T47D (cell line): ENCODE data around the gene SYNGR3.

Experiments
- DNase-seq, 2 experiments: peaks; one replicate each; pipeline versions ENCODE4 v3.0.0 to v3.0.0-alpha.2; 2011 to 2012; ENCODE audit warnings: low read depth in 1 of 2, low spot score in 1 of 2
- JUND ChIP-seq: IDR thresholded peaks from 2 replicates; pipeline ENCODE4 v1.6.1; 2012; ENCODE audit warnings: low read depth
- in situ Hi-C: cut with HindIII; loops from 2 replicates; pipeline ENCODE4 v1.10.0; 2016; ENCODE audit warnings: low sequenced_read_pairs, low pct_unique_long_range_greater_than_20kb

Gene SYNGR3

DNA sequence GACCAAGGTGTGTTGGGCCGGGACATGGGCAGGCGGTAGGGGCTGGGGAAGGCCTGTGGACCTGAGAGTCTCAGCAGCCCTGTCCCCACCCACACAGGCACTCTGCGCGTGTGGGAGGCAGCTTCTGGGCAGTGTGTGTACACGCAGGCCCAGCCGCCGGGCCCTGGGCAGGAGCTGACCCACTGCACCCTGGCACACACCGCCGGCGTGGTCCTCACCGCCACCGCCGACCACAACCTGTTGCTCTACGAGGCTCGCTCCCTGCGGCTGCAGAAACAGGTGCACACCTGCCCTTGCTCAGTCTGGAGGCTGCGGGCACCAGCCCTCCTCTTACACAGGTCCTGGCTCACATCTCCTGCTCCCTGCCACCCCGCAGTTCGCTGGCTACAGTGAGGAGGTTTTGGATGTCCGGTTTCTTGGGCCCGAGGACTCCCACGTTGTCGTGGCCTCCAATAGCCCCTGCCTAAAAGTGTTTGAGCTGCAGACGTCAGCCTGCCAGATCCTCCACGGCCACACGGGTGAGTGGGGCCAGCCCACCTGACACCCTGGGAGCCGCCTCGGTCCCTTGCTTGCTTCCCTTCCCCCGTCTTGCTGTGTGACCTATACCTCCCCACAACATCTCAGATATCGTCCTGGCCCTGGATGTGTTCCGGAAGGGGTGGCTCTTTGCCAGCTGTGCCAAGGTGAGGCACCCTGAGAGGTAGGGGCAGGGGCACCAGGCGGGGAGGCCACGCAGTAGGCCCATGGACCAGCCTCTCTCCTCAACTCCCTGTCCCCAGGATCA is 14.1 kb upstream of the SYNGR3 start:
- no peak for DNase-seq
- no peak for TF ChIP-seq JUND
- in situ Hi-C loops: no loop called here

DNA sequence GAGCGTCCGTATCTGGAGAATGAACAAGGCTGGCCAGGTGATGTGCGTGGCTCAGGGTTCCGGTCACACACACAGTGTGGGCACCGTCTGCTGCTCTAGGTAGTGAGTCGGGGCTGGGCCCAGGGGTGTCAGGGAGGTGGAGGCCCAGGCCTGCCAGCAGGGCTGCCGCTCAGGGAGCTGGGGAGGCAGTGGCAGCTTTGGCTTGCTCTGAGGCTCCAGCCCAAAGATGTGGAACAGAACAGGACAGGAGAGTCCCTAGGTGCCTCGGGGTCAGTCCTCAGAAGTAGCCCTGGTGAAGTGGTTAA is 13.6 kb upstream of the SYNGR3 start:
- in situ Hi-C loops: no loop called here
- no peak for TF ChIP-seq JUND
- DNase-seq: no peak

GRCh38 chr16:1976951-1977874 is 12.6 kb upstream of the SYNGR3 start:
- in situ Hi-C loops: no loop called here
- no peak for TF ChIP-seq JUND
- no peak for DNase-seq

- TF ChIP-seq JUND: no peak
- in situ Hi-C loops: no loop called here
- DNase-seq: no peak
These were observed 11.9 kb upstream of the SYNGR3 start for GRCh38 chr16:1977875-1978268.

DNA sequence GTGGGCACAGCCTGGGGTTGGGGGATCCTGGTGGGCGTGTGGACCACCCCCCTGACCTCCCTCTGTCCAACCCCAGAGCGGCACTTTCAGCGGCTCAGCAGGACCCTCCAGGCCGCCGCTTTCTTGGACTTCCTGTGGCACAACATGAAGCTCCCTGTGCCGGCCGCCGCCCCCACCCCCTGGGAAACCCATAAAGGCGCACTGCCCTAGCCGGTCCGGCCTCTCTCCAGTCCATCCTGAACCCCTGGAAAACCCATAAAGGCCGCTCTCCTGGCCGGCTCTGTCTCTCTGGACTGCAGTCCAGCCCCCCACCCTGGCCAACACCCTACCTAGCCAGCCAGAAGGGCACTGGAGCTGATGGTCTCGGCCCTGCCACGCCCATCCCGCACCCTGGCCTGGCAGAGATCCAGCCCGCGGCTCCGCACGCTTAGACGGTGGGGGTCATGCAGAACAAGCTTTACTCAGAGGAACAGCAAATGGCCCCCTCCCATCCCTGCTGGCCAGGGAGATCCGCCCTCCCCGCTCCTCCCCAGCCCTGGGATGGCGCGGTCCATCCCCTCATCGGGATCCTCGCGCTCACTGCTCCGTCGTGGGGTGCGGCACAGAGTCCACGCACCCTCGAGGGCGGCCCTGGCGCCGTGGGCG is 11.2 kb upstream of the SYNGR3 start:
- no peak for TF ChIP-seq JUND
- DNase-seq: peak in 1 of 2 experiments; percentile 33
- in situ Hi-C loops: no loop called here

DNA sequence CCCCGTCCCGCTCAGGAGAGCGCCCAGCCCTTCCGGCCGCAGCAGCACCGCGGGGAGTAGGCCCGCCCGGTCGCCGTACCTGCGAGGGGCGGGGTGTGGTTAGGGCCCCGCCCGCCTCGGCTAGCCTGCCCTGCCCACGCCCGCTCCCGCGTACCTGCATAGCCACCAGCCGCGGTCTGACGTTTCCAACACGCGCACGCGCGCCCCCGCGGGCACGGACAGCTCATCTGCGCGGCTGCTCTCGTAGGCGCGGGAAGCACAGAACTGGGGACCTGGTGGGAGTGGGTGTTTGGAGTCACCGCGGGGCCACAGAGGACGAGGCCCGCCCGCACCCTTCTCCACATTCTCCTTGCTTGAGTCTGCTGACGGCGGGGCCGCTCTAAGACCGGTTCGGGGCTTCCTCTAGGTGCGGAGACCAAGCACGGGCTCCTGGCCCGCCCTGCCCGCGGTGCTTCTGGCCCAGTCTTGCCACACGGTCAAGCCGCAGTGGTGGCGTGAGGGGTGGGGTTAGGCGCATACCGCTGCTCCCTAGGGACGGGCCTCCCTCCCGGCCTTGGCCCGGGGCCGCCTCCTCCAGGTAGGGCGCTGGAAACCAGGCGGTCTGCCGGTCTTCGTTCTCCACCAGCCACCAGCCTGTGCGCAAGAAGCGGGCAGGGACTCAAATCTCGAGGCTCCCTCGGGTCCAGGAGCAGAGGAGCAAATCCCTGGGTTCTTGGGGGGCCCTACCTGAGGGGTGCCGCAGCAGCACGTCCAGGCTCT is 10.3 kb upstream of the SYNGR3 start:
- TF ChIP-seq JUND: no peak
- in situ Hi-C loops: no loop called here
- peak; percentile 96 to 99 for DNase-seq

DNA sequence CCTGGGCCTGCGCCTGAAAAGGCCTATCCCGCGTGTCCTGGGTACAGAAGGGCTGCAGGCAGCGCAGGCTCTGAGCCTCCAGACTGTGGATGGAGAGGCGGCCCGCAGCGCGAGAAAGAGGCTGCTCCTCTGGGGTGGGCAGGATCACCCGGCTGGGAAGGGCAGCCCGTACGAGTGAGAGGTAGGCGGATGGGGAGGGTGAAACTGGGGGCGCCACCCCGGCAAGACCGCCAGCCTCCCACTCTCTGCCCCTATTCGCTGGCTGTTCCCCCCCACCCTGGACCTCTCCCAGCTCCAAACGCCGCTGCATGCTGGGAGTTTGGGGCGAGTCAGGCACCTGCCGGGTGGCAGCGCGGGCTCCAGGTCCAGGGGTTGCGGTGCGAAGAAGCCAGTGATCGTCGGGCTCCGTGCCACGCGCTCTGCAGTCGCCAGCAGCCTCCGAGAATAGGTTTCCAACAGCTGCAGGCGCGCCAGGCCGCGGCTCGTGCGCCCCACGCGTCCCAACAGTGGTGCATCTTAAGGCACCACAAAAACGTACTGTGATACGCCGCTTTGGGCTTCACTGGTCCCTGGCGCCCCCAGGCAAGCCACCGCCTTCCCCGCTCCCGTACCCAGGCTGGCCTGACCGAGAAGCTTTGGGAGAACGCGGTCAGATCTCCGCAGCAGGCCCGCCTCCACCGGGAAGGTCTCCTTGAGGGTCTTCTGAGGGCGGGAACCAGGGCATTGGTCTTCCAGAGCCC is 9.6 kb upstream of the SYNGR3 start:
- peak; percentile 43 to 59 for DNase-seq
- in situ Hi-C loops: no loop called here
- no peak for TF ChIP-seq JUND

- no peak for TF ChIP-seq JUND
These were observed 9.0 kb upstream of the SYNGR3 start for GRCh38 chr16:1980770-1981087.

DNA sequence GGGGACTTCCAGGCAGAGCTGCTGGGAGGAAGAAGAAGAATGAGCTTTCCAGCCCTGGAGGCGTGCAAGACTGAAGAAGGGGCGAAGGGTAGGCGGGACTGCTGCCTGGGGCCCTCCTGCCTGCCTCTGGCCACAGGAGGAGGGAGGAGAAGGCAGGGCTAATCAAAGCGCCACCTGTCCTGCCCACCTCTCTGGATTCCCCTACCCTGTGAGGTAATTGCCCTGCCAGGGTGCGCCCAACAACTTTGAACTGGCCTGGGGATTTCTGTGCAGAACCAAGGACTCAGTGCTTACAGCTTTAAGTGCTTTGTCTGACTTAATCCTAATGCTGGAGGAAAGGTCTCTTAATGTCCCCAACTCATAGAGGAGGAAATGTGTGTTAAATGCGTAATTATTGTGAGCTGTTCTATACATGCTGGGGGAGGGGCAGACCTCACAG is 8.4 kb upstream of the SYNGR3 start, which contains the start of gene NOXO1:
Gene NOXO1 (minus strand): TSS at position 72 of the 439 bp plus-strand sequence. CDS start 290 bp downstream, outside the sequence.
- in situ Hi-C loops: no loop called here
- no peak for TF ChIP-seq JUND
- DNase-seq: no peak

More at GRCh38 chr16:1980770-1981087, 9.0 kb upstream of the SYNGR3 start:
- no peak for DNase-seq
- in situ Hi-C loops: no loop called here

DNA sequence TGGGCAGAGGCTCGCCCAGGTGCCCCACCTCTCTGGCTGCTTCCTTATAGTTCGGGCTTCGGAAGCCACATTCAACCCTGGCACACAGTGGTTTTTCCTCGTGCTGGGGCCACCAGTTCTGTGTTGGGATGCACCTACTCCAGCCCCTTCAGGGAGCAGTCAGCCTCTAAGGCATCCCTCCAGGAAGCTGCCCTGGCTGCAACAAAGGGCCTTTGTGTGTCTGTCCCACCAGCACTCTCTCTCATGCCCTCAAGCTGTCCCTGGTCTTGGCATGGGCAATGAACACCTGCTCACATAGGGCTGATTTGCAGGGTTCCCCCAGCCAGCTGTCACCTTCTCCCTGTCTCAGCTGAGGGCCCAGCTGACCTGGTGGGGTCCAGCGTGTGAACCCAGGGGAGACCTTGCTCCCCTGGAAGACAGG is 7.7 kb upstream of the SYNGR3 start:
- no peak for TF ChIP-seq JUND
- DNase-seq: peak in 1 of 2 experiments; percentile 46
- in situ Hi-C loops: no loop called here

GRCh38 chr16:1982991-1983543 is 6.7 kb upstream of the SYNGR3 start:
- in situ Hi-C loops: no loop called here
- DNase-seq: no peak
- no peak for TF ChIP-seq JUND
